Esophagus squamous epithelium (tissue), 4 donors: ENCODE measurements around the gene CUBN.

ENCODE experiments used
- POLR2A ChIP-seq, 4 donors: fragments of 450-650 bp; IDR thresholded peaks; one replicate each; pipeline ENCODE4 v1.6.1; 2017; ENCODE audit warnings: antibody characterized with exemption in 4 of 4, mild to moderate bottlenecking in 4 of 4, moderate library complexity in 3 of 4
- TF ChIP-seq, protein P1 (sequence below), 6 experiments: fragments of 450-650 bp in 4 of 6; fragments of 200-600 bp in 2 of 6; sonication (generic) in 2 of 6; IDR thresholded peaks; one replicate each; pipeline ENCODE4 v1.5.1; 2016 to 2019; ENCODE audit warnings: antibody characterized with exemption in 6 of 6, mild to moderate bottlenecking in 4 of 6, moderate library complexity in 4 of 6

DNA sequence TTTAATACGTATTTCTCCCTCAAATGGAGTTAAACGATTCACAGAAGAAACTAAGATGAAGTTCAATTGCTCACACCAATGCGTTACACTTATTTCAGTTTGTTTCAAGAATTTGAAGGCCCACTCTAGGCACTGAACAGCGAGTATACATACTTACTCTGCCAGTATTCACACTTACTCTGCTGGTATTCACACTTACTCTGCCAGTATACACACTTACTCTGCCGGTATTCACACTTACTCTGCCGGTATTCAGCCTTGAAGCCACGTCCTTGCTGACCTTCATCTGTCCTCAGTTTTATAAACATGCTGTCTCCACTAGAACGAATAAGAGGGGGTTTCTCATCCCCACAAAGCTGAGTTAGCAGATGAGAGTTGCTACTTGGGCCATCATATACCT lies 86.0 kb downstream of the CUBN start:
- TF ChIP-seq, protein P1, sequence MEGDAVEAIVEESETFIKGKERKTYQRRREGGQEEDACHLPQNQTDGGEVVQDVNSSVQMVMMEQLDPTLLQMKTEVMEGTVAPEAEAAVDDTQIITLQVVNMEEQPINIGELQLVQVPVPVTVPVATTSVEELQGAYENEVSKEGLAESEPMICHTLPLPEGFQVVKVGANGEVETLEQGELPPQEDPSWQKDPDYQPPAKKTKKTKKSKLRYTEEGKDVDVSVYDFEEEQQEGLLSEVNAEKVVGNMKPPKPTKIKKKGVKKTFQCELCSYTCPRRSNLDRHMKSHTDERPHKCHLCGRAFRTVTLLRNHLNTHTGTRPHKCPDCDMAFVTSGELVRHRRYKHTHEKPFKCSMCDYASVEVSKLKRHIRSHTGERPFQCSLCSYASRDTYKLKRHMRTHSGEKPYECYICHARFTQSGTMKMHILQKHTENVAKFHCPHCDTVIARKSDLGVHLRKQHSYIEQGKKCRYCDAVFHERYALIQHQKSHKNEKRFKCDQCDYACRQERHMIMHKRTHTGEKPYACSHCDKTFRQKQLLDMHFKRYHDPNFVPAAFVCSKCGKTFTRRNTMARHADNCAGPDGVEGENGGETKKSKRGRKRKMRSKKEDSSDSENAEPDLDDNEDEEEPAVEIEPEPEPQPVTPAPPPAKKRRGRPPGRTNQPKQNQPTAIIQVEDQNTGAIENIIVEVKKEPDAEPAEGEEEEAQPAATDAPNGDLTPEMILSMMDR (IDR thresholded peaks at IDR 0.05) = no peak
- no peak for TF ChIP-seq POLR2A (IDR thresholded peaks at IDR 0.05)
